Measurements from ENCODE around the gene ACTMAP. TPM values are rescaled to one million over a fixed set of nuclear protein-coding genes. Genes with fewer than 3 reads are reported as not detected.
A peak's percentile ranks its signal among the peaks of the same experiment; 100 is the strongest.

ACTMAP gene
- total RNA-seq, 1 donor from 2014 or later: 14.2 TPM

GRCh38 chr19:40750874-40751537 lies 729 bp upstream of the ACTMAP start, which contains the start of gene SNRPA:
TSS of gene SNRPA (plus strand) at chr19:40751203. CDS start at chr19:40751409, 206 bp downstream.
- Mint-ChIP-seq H3K27me3 (ENCODE audit: low read depth) (no peaks in the 10 kb centered on the region), H3K4me1 (ENCODE audit: low read depth) (peaks cover 34% of the 10 kb centered on the region), H3K4me3 (ENCODE audit: low read depth) (peak within 1 kb of the TSS; percentile 96), H3K9me3 (no peaks in the 10 kb centered on the region), H3K27ac (peak within 1 kb of the TSS; percentile 97), H3K36me3 (ENCODE audit: low read depth) (peaks cover 41% of the 10 kb centered on the region)
- intact Hi-C loops (cut with micrococcal nuclease): loop anchor here (1.0 to 10.0 kb wide), 6 partner anchors 27 to 306 kb away; partner anchors contain the start of genes COQ8B, RAB4B and SERTAD3
- peak; percentile 96 for DNase-seq (ENCODE audit: low spot score)

GRCh38 chr19:40747536-40747935 lies 2.7 kb downstream of the ACTMAP start:
- intact Hi-C loops (cut with micrococcal nuclease): no loop called here
- no peak for DNase-seq (ENCODE audit: low spot score)
- H3K4me3 Mint-ChIP-seq (ENCODE audit: low read depth): no peak overlapping the region
- H3K36me3 Mint-ChIP-seq (ENCODE audit: low read depth): peaks cover 15% of the 10 kb centered on the region
- no peaks in the 10 kb centered on the region for H3K9me3 Mint-ChIP-seq
- no peak overlapping the region for H3K27ac Mint-ChIP-seq
- H3K27me3 Mint-ChIP-seq (ENCODE audit: low read depth): no peaks in the 10 kb centered on the region
- peaks cover 17% of the 10 kb centered on the region for H3K4me1 Mint-ChIP-seq (ENCODE audit: low read depth)

GRCh38 chr19:40745402-40745780 lies 4.9 kb downstream of the ACTMAP start:
- no peak for DNase-seq (ENCODE audit: low spot score)
- Mint-ChIP-seq H3K4me1 (ENCODE audit: low read depth) (peaks cover 16% of the 10 kb centered on the region), H3K27me3 (ENCODE audit: low read depth) (no peaks in the 10 kb centered on the region), H3K9me3 (no peaks in the 10 kb centered on the region), H3K4me3 (ENCODE audit: low read depth) (no peak overlapping the region), H3K27ac (no peak overlapping the region), H3K36me3 (ENCODE audit: low read depth) (no peaks in the 10 kb centered on the region)
- intact Hi-C loops (cut with micrococcal nuclease): no loop called here

- H3K4me1 Mint-ChIP-seq (ENCODE audit: low read depth): peaks cover 11% of the 10 kb centered on the region
These were observed 5.5 kb downstream of the ACTMAP start for GRCh38 chr19:40744554-40745401.

GRCh38 chr19:40743926-40744325 lies 6.4 kb downstream of the ACTMAP start:
- no peaks in the 10 kb centered on the region for H3K27me3 Mint-ChIP-seq (ENCODE audit: low read depth)
- no peaks in the 10 kb centered on the region for H3K9me3 Mint-ChIP-seq
- DNase-seq (ENCODE audit: low spot score): no peak
- intact Hi-C loops (cut with micrococcal nuclease): no loop called here
- peaks cover 5% of the 10 kb centered on the region for H3K36me3 Mint-ChIP-seq (ENCODE audit: low read depth)
- H3K27ac Mint-ChIP-seq: no peak overlapping the region
- H3K4me1 Mint-ChIP-seq (ENCODE audit: low read depth): peaks cover 5% of the 10 kb centered on the region
- no peak overlapping the region for H3K4me3 Mint-ChIP-seq (ENCODE audit: low read depth)

More at GRCh38 chr19:40744554-40745401, 5.5 kb downstream of the ACTMAP start:
- Mint-ChIP-seq H3K27me3 (ENCODE audit: low read depth) (no peaks in the 10 kb centered on the region), H3K4me3 (ENCODE audit: low read depth) (no peak overlapping the region), H3K27ac (no peak overlapping the region), H3K9me3 (no peaks in the 10 kb centered on the region), H3K36me3 (ENCODE audit: low read depth) (no peaks in the 10 kb centered on the region)
- intact Hi-C loops (cut with micrococcal nuclease): no loop called here
- no peak for DNase-seq (ENCODE audit: low spot score)

GRCh38 chr19:40742886-40743285 lies 7.4 kb downstream of the ACTMAP start:
- peaks cover 8% of the 10 kb centered on the region for H3K36me3 Mint-ChIP-seq (ENCODE audit: low read depth)
- H3K4me1 Mint-ChIP-seq (ENCODE audit: low read depth): peaks cover 3% of the 10 kb centered on the region
- no peak overlapping the region for H3K27ac Mint-ChIP-seq
- no peaks in the 10 kb centered on the region for H3K27me3 Mint-ChIP-seq (ENCODE audit: low read depth)
- H3K9me3 Mint-ChIP-seq: no peaks in the 10 kb centered on the region
- no peak overlapping the region for H3K4me3 Mint-ChIP-seq (ENCODE audit: low read depth)
- intact Hi-C loops (cut with micrococcal nuclease): no loop called here
- no peak for DNase-seq (ENCODE audit: low spot score)

- Mint-ChIP-seq H3K27me3 (ENCODE audit: low read depth) (no peaks in the 10 kb centered on the region), H3K4me1 (ENCODE audit: low read depth) (peaks cover 3% of the 10 kb centered on the region), H3K4me3 (ENCODE audit: low read depth) (no peak overlapping the region), H3K36me3 (ENCODE audit: low read depth) (peaks cover 11% of the 10 kb centered on the region), H3K27ac (no peak overlapping the region), H3K9me3 (no peaks in the 10 kb centered on the region)
- intact Hi-C loops (cut with micrococcal nuclease): no loop called here
- no peak for DNase-seq (ENCODE audit: low spot score)
These were observed 7.8 kb downstream of the ACTMAP start for GRCh38 chr19:40742477-40742876.

GRCh38 chr19:40741527-40742390 lies 8.5 kb downstream of the ACTMAP start:
- intact Hi-C loops (cut with micrococcal nuclease): no loop called here
- H3K4me1 Mint-ChIP-seq (ENCODE audit: low read depth): peaks cover 3% of the 10 kb centered on the region
- H3K27ac Mint-ChIP-seq: no peak overlapping the region
- no peaks in the 10 kb centered on the region for H3K9me3 Mint-ChIP-seq
- no peak for DNase-seq (ENCODE audit: low spot score)
- H3K36me3 Mint-ChIP-seq (ENCODE audit: low read depth): peaks cover 18% of the 10 kb centered on the region
- H3K4me3 Mint-ChIP-seq (ENCODE audit: low read depth): no peak overlapping the region
- no peaks in the 10 kb centered on the region for H3K27me3 Mint-ChIP-seq (ENCODE audit: low read depth)

- no peak for DNase-seq (ENCODE audit: low spot score)
- Mint-ChIP-seq H3K4me1 (ENCODE audit: low read depth) (peaks cover 3% of the 10 kb centered on the region), H3K4me3 (ENCODE audit: low read depth) (no peak overlapping the region), H3K36me3 (ENCODE audit: low read depth) (peaks cover 19% of the 10 kb centered on the region), H3K27ac (no peak overlapping the region), H3K9me3 (no peaks in the 10 kb centered on the region), H3K27me3 (ENCODE audit: low read depth) (no peaks in the 10 kb centered on the region)
- intact Hi-C loops (cut with micrococcal nuclease): no loop called here
These were observed 9.5 kb downstream of the ACTMAP start for GRCh38 chr19:40740747-40741146.

GRCh38 chr19:40739871-40740703 lies 10.2 kb downstream of the ACTMAP start:
- Mint-ChIP-seq H3K4me1 (ENCODE audit: low read depth) (peaks cover 3% of the 10 kb centered on the region), H3K27me3 (ENCODE audit: low read depth) (no peaks in the 10 kb centered on the region), H3K27ac (no peak overlapping the region), H3K9me3 (no peaks in the 10 kb centered on the region), H3K36me3 (ENCODE audit: low read depth) (peaks cover 26% of the 10 kb centered on the region), H3K4me3 (ENCODE audit: low read depth) (no peak overlapping the region)
- intact Hi-C loops (cut with micrococcal nuclease): no loop called here
- DNase-seq (ENCODE audit: low spot score): no peak

GRCh38 chr19:40739030-40739839 lies 11.0 kb downstream of the ACTMAP start:
- H3K4me3 Mint-ChIP-seq (ENCODE audit: low read depth): no peak overlapping the region
- peaks cover 30% of the 10 kb centered on the region for H3K36me3 Mint-ChIP-seq (ENCODE audit: low read depth)
- H3K27me3 Mint-ChIP-seq (ENCODE audit: low read depth): no peaks in the 10 kb centered on the region
- H3K9me3 Mint-ChIP-seq: no peaks in the 10 kb centered on the region
- intact Hi-C loops (cut with micrococcal nuclease): no loop called here
- no peak overlapping the region for H3K27ac Mint-ChIP-seq
- no peak for DNase-seq (ENCODE audit: low spot score)
- peaks cover 3% of the 10 kb centered on the region for H3K4me1 Mint-ChIP-seq (ENCODE audit: low read depth)
